Right renal pelvis (tissue), 4 donors: ENCODE data around the gene EFCAB6. TPM values are rescaled to one million over a fixed set of nuclear protein-coding genes. Genes with fewer than 3 reads are reported as not detected.

Experiments
- DNase-seq, 4 donors: peaks; one replicate each; pipeline ENCODE4 v3.0.0-alpha.2; 2013; ENCODE audit warnings: low read depth in 4 of 4, low spot score in 3 of 4, missing footprints in 1 of 4
- polyA plus RNA-seq, 4 donors: library from polyadenylated mRNA; unstranded; fragments of 120-200 nt; gene quantifications; one replicate each; pipeline ENCODE4 v1.2.1, GENCODE V29; 2013; ENCODE audit not compliant: insufficient read length in 4 of 4

Gene EFCAB6
- polyA plus RNA-seq, 4 donors = 4.4 to 5.4 (median 4.9) TPM

- DNase-seq = no peak
Measured at GRCh38 chr22:43750751-43751150, 61.4 kb downstream of the EFCAB6 start.

- DNase-seq = no peak
Measured at GRCh38 chr22:43749473-43749872, 62.6 kb downstream of the EFCAB6 start.

GRCh38 chr22:43747877-43748276 lies 64.2 kb downstream of the EFCAB6 start:
- DNase-seq = no peak

- DNase-seq = no peak
Measured at GRCh38 chr22:43747058-43747457, 65.0 kb downstream of the EFCAB6 start.

GRCh38 chr22:43745783-43746356 lies 66.2 kb downstream of the EFCAB6 start:
- DNase-seq = no peak

GRCh38 chr22:43745411-43745770 lies 66.7 kb downstream of the EFCAB6 start:
- DNase-seq = no peak

- DNase-seq = no peak
Measured at GRCh38 chr22:43744700-43745410, 67.2 kb downstream of the EFCAB6 start.

- DNase-seq = no peak
Measured at GRCh38 chr22:43743929-43744643, 68.0 kb downstream of the EFCAB6 start.

GRCh38 chr22:43743131-43743530 lies 69.0 kb downstream of the EFCAB6 start:
- no peak for DNase-seq

GRCh38 chr22:43742154-43742950 lies 69.8 kb downstream of the EFCAB6 start:
- no peak for DNase-seq

- no peak for DNase-seq
Measured at GRCh38 chr22:43740587-43741270, 71.4 kb downstream of the EFCAB6 start.

GRCh38 chr22:43739851-43740379 lies 72.2 kb downstream of the EFCAB6 start:
- no peak for DNase-seq

GRCh38 chr22:43737150-43737828 lies 74.8 kb downstream of the EFCAB6 start:
- DNase-seq = no peak

- no peak for DNase-seq
Measured at GRCh38 chr22:43736651-43737050, 75.5 kb downstream of the EFCAB6 start.

- DNase-seq = no peak
Measured at GRCh38 chr22:43734370-43735150, 77.5 kb downstream of the EFCAB6 start.

- DNase-seq = no peak
Measured at GRCh38 chr22:43733138-43733537, 79.0 kb downstream of the EFCAB6 start.

- DNase-seq = no peak
Measured at GRCh38 chr22:43731988-43732387, 80.1 kb downstream of the EFCAB6 start.

GRCh38 chr22:43726964-43727543 lies 85.1 kb downstream of the EFCAB6 start:
- DNase-seq = no peak

GRCh38 chr22:43726322-43726721 lies 85.8 kb downstream of the EFCAB6 start:
- no peak for DNase-seq
